Smooth muscle cell (in vitro differentiated cells): Measurements from ENCODE around the gene ATAD3B. TPM values are rescaled to one million over a fixed set of nuclear protein-coding genes. Genes with fewer than 3 reads are reported as not detected.
"Not testable (repeated sequence)": the region's sequence is repeated elsewhere in the genome, so short reads cannot be mapped to it uniquely, and the experiment has no call there.

Experiments
- DNase-seq: peaks from one replicate; lab custom pipeline; 2025; ENCODE audit not compliant: unreplicated experiment; lab: John Stamatoyannopoulos, UW
- H2AFZ ChIP-seq: fragments of 200-600 bp; sonication (generic); 2 replicates; pipeline ENCODE4 v1.6.0; 2016; ENCODE audit warnings: antibody characterized with exemption, low read depth, mild to moderate bottlenecking
- H3F3A ChIP-seq: fragments of 200-600 bp; sonication (generic); 2 replicates; pipeline ENCODE4 v1.6.0; 2017; ENCODE audit warnings: antibody characterized with exemption, low read depth
- H3K27ac ChIP-seq: fragments of 200-600 bp; sonication (generic); 2 replicates; pipeline ENCODE4 v1.5.1; 2016; ENCODE audit warnings: low read depth, mild to moderate bottlenecking
- H3K27me3 ChIP-seq: fragments of 200-600 bp; sonication (generic); 2 replicates; pipeline ENCODE4 v1.6.1; 2016; ENCODE audit warnings: low read depth, mild to moderate bottlenecking
- H3K36me3 ChIP-seq: fragments of 200-600 bp; sonication (generic); 2 replicates; pipeline ENCODE4 v1.5.1; 2016; ENCODE audit warnings: low read depth
- H3K4me1 ChIP-seq: fragments of 200-600 bp; sonication (generic); 2 replicates; pipeline ENCODE4 v1.5.1; 2016; ENCODE audit warnings: low read depth
- H3K4me2 ChIP-seq: fragments of 200-600 bp; sonication (generic); 2 replicates; pipeline ENCODE4 v1.6.0; 2016; ENCODE audit warnings: mild to moderate bottlenecking
- H3K4me3 ChIP-seq: fragments of 200-600 bp; sonication (generic); 2 replicates; pipeline ENCODE4 v1.5.1; 2016; ENCODE audit warnings: mild to moderate bottlenecking
- H3K79me2 ChIP-seq: fragments of 200-600 bp; sonication (generic); 2 replicates; pipeline ENCODE4 v1.6.0; 2016; ENCODE audit warnings: low read depth, mild to moderate bottlenecking
- H3K9ac ChIP-seq: fragments of 200-600 bp; sonication (generic); 2 replicates; pipeline ENCODE4 v1.6.0; 2016; ENCODE audit warnings: low read depth
- H3K9me3 ChIP-seq: fragments of 200-600 bp; sonication (generic); replicated peaks from 2 replicates; pipeline ENCODE4 v1.5.1; 2016; ENCODE audit warnings: low read depth
- H4K20me1 ChIP-seq: fragments of 200-600 bp; sonication (generic); 2 replicates; pipeline ENCODE4 v1.6.0; 2016; ENCODE audit warnings: low read depth
- WGBS: methylation state at CpG from one replicate; pipeline ENCODE4 v1.1.7; 2016; ENCODE audit warnings: low lambda C conversion rate; 5-methylcytosine and 5-hydroxymethylcytosine counted together
- polyA plus RNA-seq: library from polyadenylated mRNA; unstranded; fragments of >200 nt; fragmentation: Nextera tagmentation; extraction: Ambion mirVana; gene quantifications from 2 replicates; pipeline ENCODE4 v1.2.1, GENCODE V29; 2016
- total RNA-seq: library from RNA; depleted of rRNA; stranded (reverse); fragments of >200 nt; gene quantifications from 2 replicates; pipeline ENCODE4 v1.2.3, GENCODE V29; 2014
- TF ChIP-seq, protein P1 (sequence below): fragments of 200-600 bp; sonication (generic); IDR thresholded peaks from 2 replicates; pipeline ENCODE4 v1.5.1; 2017; ENCODE audit warnings: borderline replicate concordance, mild to moderate bottlenecking, antibody characterized with exemption; ENCODE audit not compliant: insufficient read depth, poor library complexity, severe bottlenecking

ATAD3B gene
- total and polyA plus RNA-seq, 2 experiments from 2014 or later, result 8.6 to 20.2 TPM

DNA sequence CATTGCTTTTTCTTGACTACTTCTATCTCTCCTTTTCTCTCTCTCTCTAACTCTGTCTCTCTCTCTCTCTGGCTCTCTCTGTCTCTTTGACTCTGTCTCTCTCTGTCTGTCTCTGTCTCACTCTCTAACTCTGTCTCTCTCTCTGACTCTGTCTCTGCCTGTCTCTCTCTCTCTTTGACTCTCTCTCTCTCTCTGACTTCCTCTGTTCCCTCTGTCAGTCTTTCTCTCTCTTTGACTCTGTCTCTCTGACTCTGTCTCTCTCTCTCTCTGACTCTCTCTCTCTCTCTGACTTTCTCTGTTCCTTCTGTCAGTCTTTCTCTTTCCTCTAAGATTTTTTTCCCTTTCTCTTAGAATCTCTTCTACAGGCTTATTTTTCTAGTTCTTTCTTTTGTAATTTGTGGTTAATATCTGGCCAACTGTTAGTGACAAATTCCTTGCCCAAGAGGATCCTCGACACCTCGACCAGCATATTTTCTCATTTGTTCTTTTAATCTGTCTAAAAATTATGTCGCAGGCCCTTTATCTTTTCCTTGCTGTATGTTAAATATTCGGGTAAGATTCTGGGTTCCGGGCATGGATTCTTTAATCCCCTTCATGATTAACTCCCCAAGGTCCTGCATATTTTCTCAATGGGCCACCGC, 22.3 kb upstream of the ATAD3B start, which contains the start of gene ATAD3C:
TSS of gene ATAD3C (plus strand) at position 591 of the 641 bp plus-strand sequence. CDS start 995 bp downstream, outside the sequence.
- no peaks in the 10 kb centered on the region for H3K9me3 ChIP-seq
- no peaks in the 10 kb centered on the region for H3F3A ChIP-seq
- no peak within 1 kb of the TSS for H3K27ac ChIP-seq
- H3K9ac ChIP-seq, result no peak within 1 kb of the TSS
- no peak for DNase-seq
- no peak within 1 kb of the TSS for H3K4me3 ChIP-seq
- H3K79me2 ChIP-seq, result no peaks in the 10 kb centered on the region
- no peaks in the 10 kb centered on the region for H4K20me1 ChIP-seq
- H3K4me1 ChIP-seq, result no peaks in the 10 kb centered on the region
- WGBS, result 91% methylated on average over 6 of the region's 6 CpGs
- TF ChIP-seq, protein P1, sequence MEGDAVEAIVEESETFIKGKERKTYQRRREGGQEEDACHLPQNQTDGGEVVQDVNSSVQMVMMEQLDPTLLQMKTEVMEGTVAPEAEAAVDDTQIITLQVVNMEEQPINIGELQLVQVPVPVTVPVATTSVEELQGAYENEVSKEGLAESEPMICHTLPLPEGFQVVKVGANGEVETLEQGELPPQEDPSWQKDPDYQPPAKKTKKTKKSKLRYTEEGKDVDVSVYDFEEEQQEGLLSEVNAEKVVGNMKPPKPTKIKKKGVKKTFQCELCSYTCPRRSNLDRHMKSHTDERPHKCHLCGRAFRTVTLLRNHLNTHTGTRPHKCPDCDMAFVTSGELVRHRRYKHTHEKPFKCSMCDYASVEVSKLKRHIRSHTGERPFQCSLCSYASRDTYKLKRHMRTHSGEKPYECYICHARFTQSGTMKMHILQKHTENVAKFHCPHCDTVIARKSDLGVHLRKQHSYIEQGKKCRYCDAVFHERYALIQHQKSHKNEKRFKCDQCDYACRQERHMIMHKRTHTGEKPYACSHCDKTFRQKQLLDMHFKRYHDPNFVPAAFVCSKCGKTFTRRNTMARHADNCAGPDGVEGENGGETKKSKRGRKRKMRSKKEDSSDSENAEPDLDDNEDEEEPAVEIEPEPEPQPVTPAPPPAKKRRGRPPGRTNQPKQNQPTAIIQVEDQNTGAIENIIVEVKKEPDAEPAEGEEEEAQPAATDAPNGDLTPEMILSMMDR, result no peak
- no peaks in the 10 kb centered on the region for H3K36me3 ChIP-seq
- H3K4me2 ChIP-seq, result no peak within 1 kb of the TSS
- no peak within 1 kb of the TSS for H2AFZ ChIP-seq
- no peaks in the 10 kb centered on the region for H3K27me3 ChIP-seq

DNA sequence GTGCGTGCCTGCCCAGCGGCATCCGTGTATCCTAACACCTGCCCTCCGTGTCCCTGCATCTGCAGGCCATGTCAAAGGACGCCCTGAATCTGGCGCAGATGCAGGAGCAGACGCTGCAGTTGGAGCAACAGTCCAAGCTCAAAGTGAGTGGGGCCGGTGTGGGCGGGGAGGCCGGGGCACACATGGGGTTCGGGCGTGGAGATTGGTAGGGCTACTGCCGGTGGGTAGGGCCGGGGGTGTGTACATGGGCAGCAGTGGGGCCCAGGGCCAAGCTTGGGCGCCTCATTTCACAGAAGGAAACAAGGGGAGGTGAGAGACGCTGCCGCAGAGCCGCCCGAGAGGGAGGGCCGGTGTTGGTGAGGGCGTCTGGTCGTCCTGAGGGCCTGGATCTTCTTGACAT, 20.9 kb upstream of the ATAD3B start:
- not testable (repeated sequence) for H3F3A ChIP-seq, H3K27ac ChIP-seq, H3K27me3 ChIP-seq, H4K20me1 ChIP-seq, H3K79me2 ChIP-seq, H3K36me3 ChIP-seq, H3K9me3 ChIP-seq, H2AFZ ChIP-seq, DNase-seq, H3K4me2 ChIP-seq, H3K9ac ChIP-seq, H3K4me1 ChIP-seq, H3K4me3 ChIP-seq
- 87% methylated on average over 21 of the region's 22 CpGs for WGBS

DNA sequence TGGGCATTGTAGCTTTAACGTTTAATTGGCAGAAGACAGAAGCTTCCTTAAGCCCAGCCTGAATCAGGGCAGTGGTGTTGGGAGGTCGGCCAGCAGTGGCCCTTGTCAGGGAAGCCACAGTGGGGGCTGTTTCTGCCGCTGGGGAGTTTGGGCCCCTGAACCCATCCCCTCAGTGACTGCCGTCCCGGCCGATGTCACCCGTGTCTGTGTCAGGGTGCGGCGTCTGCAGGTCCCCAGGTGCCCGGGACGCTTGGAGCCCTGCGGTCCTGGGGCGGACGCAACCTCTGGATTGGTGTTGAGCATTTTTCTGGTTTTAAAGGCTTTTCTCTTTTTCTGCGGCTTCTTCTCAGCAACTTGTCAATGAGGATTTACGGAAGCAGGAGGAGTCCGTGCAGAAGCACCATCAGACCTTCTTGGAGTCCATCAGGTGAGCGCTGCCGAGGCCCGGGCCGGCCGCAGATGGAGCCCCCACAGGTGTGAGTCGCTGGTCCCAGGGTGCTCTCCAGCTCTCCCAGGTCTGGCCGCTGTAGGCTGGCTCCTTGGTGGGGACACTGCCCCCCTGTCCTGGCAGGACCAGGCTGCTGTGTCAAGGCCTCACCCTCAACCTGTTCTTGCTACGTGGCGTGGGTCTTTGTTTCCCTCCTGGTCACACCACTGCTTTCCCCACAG, 19.7 kb upstream of the ATAD3B start:
- Histone ChIP-seq H3K9ac (no peak overlapping the region), H4K20me1 (no peaks in the 10 kb centered on the region), H2AFZ (no peak overlapping the region), H3K9me3 (no peaks in the 10 kb centered on the region), H3K4me2 (no peak overlapping the region), H3F3A (no peaks in the 10 kb centered on the region), H3K36me3 (no peaks in the 10 kb centered on the region), H3K27ac (no peak overlapping the region), H3K79me2 (no peaks in the 10 kb centered on the region), H3K4me3 (no peak overlapping the region), H3K4me1 (no peaks in the 10 kb centered on the region), H3K27me3 (no peaks in the 10 kb centered on the region)
- DNase-seq, result no peak
- WGBS, result 92% methylated on average over 26 of the region's 26 CpGs
- TF ChIP-seq, protein P1, result no peak

DNA sequence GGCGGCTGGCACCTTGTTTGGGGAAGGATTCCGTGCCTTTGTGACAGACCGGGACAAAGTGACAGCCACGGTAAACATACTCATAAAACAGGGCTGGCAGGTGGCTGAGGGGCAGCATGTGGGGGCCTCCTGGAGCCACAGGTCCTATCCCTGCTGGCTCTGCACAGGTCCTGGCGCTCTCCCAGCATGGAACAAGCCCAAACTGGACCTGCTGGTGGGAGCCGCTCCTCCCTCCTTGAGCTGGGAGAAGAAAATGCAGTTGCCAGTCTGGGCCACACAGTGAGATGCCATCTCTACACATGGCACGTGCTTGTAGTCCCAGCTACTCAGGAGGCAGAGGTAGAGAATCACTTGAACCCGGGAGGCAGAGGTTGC, 19.2 kb upstream of the ATAD3B start:
- H3K9me3 ChIP-seq, H3K4me1 ChIP-seq, DNase-seq, H3K36me3 ChIP-seq, H3K4me2 ChIP-seq, H3K79me2 ChIP-seq, H3F3A ChIP-seq, H3K9ac ChIP-seq, H2AFZ ChIP-seq, H3K27me3 ChIP-seq, H4K20me1 ChIP-seq, H3K4me3 ChIP-seq, H3K27ac ChIP-seq: not testable (repeated sequence)
- WGBS, result 87% methylated on average over 8 of the region's 8 CpGs
